Fibroblast of upper back skin (primary cell): ENCODE measurements around the gene CACNA1S.

Source experiments
- DNase-seq: peaks from one replicate; pipeline ENCODE4 v3.0.0-alpha.2; 2013

The CACNA1S gene

DNA sequence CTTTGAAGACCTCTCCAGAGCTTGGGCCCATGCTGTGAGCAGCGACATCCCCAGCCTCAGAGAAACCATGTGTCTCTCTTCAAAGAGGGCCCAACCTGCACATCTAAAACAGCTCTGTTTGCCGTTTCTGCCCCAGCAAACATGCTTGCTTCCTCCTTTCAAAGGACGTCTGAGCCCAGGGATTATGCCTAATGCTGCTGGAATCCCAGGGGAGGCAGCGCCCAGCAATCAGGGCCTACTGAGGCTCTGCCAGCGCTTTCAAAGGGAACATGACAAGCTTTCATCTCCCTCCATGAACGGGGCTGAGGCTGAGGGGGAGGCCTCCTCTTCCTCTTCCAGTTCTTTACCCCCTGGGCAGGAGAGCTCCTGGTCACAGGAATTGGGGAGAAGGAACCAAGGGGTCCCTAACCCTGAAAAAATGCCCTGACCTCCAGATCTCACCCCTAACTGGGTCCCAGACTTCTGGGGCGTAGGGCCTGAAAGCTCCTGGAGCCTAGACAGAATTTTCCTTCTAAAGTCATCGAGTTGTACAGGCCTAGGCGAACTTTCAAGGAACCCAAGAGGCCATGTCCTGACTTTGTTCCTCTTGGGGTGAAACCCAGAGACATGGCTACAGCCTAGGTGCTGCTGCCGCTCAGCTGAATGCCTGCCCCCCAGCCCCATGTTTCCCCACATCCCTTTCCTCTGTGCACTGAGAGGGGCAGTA, 28.2 kb upstream of the CACNA1S start:
- no peak for DNase-seq

GRCh38 chr1:201139756-201140155, 27.5 kb upstream of the CACNA1S start:
- DNase-seq: no peak

DNA sequence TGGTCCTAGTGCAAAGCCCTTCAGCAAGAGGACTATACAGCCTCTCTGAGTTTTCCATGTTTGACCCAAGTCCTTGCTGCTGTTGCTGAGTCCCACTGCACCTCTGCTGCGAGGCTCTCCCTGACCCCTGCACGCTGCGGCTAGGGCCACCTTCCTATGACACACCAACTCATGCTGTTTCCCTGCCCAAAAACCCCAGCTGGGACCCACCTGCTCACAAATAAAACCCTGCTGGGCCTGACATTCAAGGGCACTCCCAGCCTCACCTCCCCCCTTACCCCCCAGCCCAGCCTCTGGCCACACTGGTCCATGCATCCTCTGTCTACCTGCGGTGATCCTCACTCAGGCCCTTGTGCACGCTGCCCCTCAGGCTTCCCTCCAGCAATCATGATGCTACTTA, 27.1 kb upstream of the CACNA1S start:
- no peak for DNase-seq

DNA sequence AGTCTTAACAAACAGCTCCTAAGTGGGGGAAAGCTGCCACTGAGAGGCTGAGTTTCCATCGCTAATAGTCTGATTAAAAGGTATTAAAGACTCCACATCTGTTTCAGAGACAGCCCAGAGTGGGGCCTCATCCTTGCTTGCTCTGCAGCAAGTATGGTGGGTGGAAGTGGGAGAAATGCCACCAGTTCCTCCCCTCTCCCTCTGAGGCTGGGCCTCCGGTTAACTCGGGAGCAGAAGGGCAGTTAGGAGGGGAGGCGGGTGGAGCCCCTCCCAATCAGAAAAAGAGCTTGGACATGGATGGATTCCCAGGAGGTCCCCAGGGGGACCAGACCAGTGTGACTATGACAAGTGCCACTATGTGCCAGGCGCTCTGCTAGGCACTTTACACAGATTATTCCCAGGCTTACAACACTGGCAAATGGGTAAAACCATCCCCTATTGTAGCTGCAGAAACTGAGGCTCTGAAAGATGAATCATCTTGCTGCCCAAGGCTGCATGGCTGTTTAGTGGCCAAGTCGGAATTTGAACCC, 26.1 kb upstream of the CACNA1S start:
- DNase-seq: no peak

GRCh38 chr1:201137579-201138310, 25.5 kb upstream of the CACNA1S start:
- DNase-seq: peak; percentile 91

DNA sequence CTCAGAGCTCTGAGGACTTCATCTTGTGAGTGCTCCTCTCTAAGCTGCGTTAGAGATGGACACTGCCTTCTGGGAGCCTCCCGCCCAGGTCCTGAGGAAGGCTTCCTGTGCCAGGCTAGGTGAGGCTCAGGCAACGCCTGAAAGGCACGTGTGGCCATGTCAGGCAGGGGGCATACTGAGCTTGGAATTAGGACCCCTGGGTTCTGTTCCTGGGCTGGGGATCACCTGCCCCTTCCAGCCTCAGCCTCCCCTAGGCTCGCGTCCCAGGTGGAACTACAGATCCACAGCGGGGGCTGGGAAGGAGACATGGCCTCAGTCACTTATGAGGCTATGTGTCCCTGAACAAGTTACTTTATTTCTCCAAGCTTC, 24.8 kb upstream of the CACNA1S start:
- no peak for DNase-seq

GRCh38 chr1:201136355-201137023, 24.3 kb upstream of the CACNA1S start:
- DNase-seq: no peak

DNA sequence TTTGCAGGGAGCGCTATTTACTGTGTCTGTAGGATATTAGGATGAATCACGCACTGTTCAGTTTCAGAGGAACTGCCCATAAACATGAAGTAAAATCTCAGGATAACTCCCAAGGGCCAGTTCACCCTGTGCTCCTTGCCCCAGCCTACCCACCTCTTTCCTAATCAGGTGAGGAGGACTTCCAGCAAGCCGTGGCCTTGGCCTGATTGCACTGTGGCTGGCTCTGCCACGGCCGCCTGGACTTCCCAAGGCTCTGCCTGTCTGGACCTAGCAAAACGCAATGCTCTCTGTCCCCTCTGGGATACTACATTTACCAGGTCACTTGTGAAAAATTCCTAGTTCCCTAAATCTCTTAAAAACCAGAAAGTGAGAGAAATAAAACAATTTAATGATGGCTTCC, 22.2 kb upstream of the CACNA1S start:
- no peak for DNase-seq

DNA sequence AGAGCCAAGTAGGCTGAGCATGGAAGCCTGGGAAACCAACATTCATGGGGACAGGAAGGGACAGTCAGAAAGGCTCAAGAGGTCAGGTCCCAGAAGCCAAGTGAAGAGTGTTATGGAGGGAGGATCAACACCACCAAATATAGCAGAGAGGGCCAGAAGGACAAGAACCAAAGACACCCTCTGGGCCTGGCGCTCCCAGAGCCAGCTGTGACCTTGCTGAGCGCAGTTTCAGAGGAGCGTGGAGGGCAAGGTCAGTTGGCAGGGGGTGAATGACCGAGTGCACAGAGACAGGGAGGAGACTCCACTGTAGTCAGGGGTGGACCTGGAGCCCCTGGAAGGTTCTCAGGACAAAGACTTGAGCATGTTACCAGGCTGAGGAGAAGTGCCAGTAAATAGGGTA, 19.2 kb upstream of the CACNA1S start:
- DNase-seq: no peak

- DNase-seq: no peak
Measured at GRCh38 chr1:201128962-201129361, 16.7 kb upstream of the CACNA1S start.

- DNase-seq: no peak
Measured at GRCh38 chr1:201128476-201128875, 16.2 kb upstream of the CACNA1S start.

DNA sequence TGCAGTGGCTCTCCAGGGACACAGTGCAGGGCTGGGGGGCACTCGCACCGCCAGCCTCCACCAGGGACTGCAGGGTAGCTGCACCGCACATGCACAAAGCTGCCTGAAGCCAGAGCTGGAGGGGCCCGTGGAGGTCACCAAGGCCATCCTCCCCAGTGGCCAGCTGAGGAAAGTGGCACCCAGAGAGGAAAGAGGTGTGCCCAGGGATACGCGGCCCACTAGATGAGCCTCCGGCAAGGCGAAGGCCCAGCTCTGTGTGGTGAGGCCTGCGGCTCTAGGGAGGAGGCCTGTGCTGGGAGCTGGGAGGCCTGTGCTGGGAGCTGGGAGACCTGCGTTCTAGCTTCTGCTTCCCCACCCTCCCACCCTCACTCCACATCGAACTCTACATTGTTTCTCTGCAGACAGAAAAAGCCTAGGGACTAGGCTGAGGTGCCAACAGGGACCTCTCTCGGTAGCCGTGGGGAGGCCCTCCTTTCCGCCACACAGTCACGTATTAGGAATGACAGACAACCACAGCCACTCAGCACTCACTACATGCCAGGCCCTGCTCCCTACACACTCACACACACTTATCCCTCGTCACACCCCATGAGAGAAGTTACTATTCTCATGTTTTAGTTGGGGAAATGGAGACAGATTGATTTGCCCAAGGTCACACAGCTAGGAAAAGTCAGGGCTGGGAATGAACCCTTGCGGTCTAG, 15.7 kb upstream of the CACNA1S start:
- peak; percentile 75 for DNase-seq

DNA sequence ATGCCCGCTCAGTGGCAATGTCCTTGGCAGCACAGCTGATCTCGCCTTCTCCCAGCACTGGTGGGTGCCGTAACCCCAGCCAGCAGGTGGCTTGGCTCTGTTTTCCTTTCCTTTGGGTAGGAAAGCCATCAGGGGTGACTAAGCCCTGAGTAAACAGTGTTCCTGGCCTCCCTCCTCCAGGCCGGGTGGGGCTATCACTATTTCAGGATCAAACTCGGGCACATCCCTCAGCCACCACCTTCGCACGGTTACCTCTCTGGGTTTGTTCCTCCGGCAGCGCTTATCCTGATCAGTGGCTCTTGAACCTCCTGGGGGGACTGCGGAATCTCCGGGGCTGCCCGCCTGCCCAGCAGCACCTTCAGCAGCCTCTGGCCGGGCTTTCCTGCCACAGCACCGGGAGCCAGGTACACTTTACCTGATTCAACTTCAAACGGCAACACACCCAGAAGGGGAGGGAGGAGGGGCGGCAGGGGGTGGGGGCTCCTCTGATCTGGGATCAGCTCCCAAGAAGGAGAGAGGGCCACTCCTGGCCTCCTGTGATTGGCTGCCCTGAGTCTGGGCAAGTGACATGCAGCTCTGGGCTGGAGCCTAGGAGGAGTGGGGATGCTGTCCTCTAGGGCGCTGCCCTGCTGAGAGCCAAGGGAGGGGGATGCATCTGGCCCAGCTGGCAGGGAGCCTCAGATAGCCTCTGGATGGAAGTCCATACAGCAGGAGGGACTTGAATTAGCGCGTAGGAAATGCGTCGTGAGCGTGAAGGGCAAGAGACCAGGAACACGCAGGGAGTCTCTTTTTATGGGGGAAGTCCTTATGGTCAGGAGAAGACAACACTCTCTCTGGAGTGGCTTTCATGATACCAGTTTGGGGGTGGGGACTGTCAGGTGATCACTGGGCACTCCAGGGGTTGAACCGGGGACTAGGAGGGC, 14.9 kb upstream of the CACNA1S start, which contains the start of gene ASCL5:
TSS of gene ASCL5 (minus strand) at position 353 of the 923 bp plus-strand sequence. CDS start 11,812 bp downstream, outside the sequence.
- DNase-seq: no peak

GRCh38 chr1:201126463-201126831, 14.2 kb upstream of the CACNA1S start:
- no peak for DNase-seq

DNA sequence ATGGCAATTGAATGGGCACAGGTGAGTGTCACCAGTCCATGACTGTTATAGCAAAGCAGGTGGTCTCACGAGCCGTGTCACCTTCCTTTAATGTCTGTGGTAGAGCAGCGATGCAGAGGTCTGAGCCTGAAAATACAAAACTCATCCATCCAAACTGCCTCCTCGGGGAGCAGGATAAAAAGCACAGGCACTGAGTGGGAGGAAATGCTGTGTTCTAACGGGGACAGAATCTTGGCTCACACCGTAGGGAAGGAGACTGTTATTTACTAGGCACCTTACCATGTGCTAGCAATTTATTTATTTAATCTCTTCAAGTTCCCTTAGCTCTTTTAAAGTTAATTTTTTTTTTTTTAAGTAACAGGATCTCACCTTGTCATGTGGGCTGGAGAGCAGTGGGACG, 13.6 kb upstream of the CACNA1S start:
- no peak for DNase-seq

DNA sequence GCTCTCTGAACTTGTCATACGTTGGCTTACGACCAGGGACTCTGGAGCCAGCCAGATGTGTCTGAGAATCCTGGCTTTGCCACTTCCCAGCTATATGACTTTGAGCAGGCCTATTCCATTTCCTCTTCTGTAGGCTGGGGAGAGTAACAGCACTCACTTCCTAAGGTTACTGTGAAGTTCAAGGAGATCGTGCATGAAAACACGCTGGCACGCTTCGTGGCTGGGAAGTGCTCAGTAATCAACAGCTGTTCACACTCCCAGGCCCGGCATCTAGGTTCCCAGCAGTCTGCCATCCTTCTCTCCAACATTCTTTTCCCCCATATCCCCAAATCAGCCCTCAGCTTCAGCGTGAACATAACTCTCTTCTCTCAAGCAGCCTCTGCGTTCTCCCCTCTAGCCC, 12.8 kb upstream of the CACNA1S start:
- no peak for DNase-seq

- DNase-seq: no peak
Measured at GRCh38 chr1:201123866-201124265, 11.6 kb upstream of the CACNA1S start.

DNA sequence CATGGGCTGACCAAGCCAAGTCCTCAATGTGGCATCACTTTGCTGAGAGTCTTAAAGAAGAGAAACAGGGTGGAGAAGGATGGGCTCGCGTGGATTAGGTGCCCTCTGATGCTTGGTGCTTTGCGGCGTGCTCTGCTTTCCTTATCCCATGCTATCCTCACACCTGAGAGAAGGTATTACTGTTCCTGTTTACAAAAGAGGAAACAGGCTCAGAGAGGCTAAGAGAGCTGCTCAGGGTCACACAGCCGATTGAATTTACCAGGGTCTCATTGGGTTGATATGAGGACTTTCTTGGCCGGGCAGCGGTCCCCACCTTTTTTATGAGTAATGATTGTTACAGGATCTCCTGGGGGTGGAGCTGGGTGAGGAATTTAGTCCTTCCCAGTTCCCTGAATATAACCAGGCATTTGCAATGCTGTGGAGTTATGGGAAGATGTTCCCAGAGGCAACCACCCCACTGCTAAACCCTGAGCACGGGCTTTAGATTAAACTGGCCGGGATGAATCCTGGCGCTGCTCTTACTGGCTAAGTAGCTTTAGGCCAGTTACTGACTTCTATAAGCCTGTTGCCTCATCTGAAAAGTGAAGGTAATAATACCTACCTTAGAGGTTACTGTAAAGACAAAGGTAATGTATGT, 10.2 kb upstream of the CACNA1S start:
- no peak for DNase-seq

DNA sequence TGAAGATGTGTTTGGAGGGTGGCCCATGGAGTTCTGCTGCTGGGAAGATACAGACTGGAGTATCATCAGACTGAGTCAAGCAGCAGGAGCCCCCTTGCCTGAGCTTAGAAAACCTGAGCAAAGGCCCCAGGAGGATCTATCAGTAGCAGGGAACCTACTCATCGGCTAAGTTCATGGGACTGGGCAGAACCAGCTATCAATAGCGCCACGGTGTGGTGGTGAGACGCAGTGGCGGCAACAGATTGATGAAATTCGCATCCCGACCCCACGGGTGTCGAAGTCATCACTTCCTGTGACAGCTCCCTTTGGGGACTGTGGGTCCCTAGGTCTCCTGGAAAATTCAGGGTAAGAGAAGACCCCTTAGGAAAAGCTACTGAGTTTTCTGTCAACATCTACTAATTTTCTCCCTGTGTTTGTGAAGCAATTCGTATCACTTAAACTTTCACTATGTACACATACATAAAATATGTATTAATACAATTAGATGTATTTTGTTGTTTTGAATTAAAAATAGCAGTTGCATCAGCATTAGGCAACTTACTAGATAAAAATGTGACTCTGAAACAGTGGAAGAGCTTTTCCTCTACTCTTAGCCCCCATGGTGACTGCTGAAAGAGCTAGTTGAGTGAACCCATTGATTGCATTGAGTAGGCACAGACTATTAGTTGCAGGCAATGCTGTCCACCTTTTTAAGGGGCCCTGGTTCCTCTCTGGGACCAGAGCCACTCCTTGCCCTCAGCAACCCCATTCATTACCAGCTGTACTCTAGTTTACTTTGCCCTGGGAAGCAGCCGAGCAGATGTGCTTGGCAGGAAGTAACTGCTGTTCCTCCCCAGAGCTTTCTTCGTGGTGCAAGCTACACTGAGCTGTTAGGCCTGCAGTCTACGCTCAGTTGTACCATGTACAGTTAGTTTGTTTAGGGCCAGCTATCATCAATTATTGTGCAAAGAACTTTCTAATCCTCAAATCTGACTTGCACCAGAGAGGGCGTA, 7.3 kb upstream of the CACNA1S start:
- DNase-seq: peak; percentile 24

GRCh38 chr1:201116091-201116490, 3.9 kb upstream of the CACNA1S start:
- no peak for DNase-seq
